HepG2 (cell line): Measurements from ENCODE around the gene HINT2. TPM values are rescaled to one million over a fixed set of nuclear protein-coding genes. Genes with fewer than 3 reads are reported as not detected.

Source experiments
- CREB1 ChIP-seq, 2 experiments: fragments of 450-650 bp in 1 of 2; IDR thresholded peaks; 2 replicates each; pipeline ENCODE4 v1.6.1; 2016 to 2017; ENCODE audit warnings: control low read depth in 1 of 2, mild to moderate bottlenecking in 1 of 2, missing compliant biosample characterization in 1 of 2, missing genetic modification characterization in 1 of 2
- FIP1L1 ChIP-seq: fragments of 200-400 bp; formaldehyde crosslinking; IDR thresholded peaks from 2 replicates; pipeline ENCODE4 v1.6.1; 2018; ENCODE audit warnings: low read depth, mild to moderate bottlenecking, low read length, moderate library complexity, borderline replicate concordance; ENCODE audit not compliant: insufficient read depth
- FOXA3 ChIP-seq: IDR thresholded peaks from 2 replicates; pipeline ENCODE4 v1.6.1; 2016; ENCODE audit warnings: missing genetic modification reagents, missing compliant biosample characterization
- FOXO1 ChIP-seq: sonication (generic); formaldehyde crosslinking; IDR thresholded peaks from 2 replicates; pipeline ENCODE4 v1.4.0; 2020; ENCODE audit warnings: missing genetic modification reagents
- FOXP1 ChIP-seq, 2 experiments: fragments of 450-650 bp in 1 of 2; IDR thresholded peaks; 2 replicates each; pipeline ENCODE4 v1.6.1; 2017 to 2018; ENCODE audit warnings: antibody characterized with exemption in 1 of 2
- HNF4A ChIP-seq: sonication (generic); formaldehyde crosslinking; IDR thresholded peaks from 2 replicates; pipeline ENCODE4 v1.4.0; 2020; ENCODE audit warnings: missing genetic modification reagents
- IRX3 ChIP-seq: sonication (generic); formaldehyde crosslinking; IDR thresholded peaks from 2 replicates; pipeline ENCODE4 v1.8.1; 2023; ENCODE audit warnings: mild to moderate bottlenecking, low read depth, missing genetic modification reagents, borderline replicate concordance
- KDM5A ChIP-seq: fragments of 200-600 bp; sonication (generic); IDR thresholded peaks from 2 replicates; pipeline ENCODE4 v1.7.0; 2018; ENCODE audit warnings: antibody characterized with exemption, mild to moderate bottlenecking, low read length, borderline replicate concordance
- NR2F6 ChIP-seq, 2 experiments: IDR thresholded peaks; 2 replicates each; pipeline ENCODE4 v1.6.1; 2016; ENCODE audit warnings: antibody characterized with exemption in 1 of 2, mild to moderate bottlenecking in 1 of 2
- PRMT3 ChIP-seq: sonication (generic); formaldehyde crosslinking; IDR thresholded peaks from 2 replicates; pipeline ENCODE4 v1.8.1; 2022; ENCODE audit warnings: low read depth, mild to moderate bottlenecking, moderate library complexity, missing genetic modification reagents, borderline replicate concordance
- TOE1 ChIP-seq: sonication (generic); formaldehyde crosslinking; IDR thresholded peaks from 2 replicates; pipeline ENCODE4 v1.4.0; 2020; ENCODE audit warnings: mild to moderate bottlenecking, missing genetic modification reagents
- ZNF101 ChIP-seq: sonication (generic); formaldehyde crosslinking; IDR thresholded peaks from 2 replicates; pipeline ENCODE4 v1.4.0; 2020; ENCODE audit warnings: mild to moderate bottlenecking, low read depth, missing genetic modification reagents, borderline replicate concordance
- ZNF180 ChIP-seq: sonication (generic); formaldehyde crosslinking; IDR thresholded peaks from 2 replicates; pipeline ENCODE4 v1.4.0; 2020; ENCODE audit warnings: low read depth, missing genetic modification reagents, borderline replicate concordance
- ZNF333 ChIP-seq: sonication (generic); formaldehyde crosslinking; IDR thresholded peaks from 2 replicates; pipeline ENCODE4 v1.4.0; 2020; ENCODE audit warnings: mild to moderate bottlenecking, missing genetic modification reagents, borderline replicate concordance
- ZNF350 ChIP-seq: sonication (generic); formaldehyde crosslinking; IDR thresholded peaks from 2 replicates; pipeline ENCODE4 v1.4.0; 2020; ENCODE audit warnings: mild to moderate bottlenecking, low read depth, missing genetic modification reagents, borderline replicate concordance
- ZNF430 ChIP-seq: sonication (generic); formaldehyde crosslinking; IDR thresholded peaks from 2 replicates; pipeline ENCODE4 v1.9.0; 2021; ENCODE audit warnings: mild to moderate bottlenecking, missing genetic modification reagents
- ZNF441 ChIP-seq: sonication (generic); formaldehyde crosslinking; IDR thresholded peaks from 2 replicates; pipeline ENCODE4 v1.7.0; 2021; ENCODE audit warnings: missing genetic modification reagents, borderline replicate concordance
- ZNF501 ChIP-seq: sonication (generic); formaldehyde crosslinking; IDR thresholded peaks from 2 replicates; pipeline ENCODE4 v1.5.1; 2020; ENCODE audit warnings: mild to moderate bottlenecking, moderate library complexity, missing genetic modification reagents
- ZNF572 ChIP-seq: sonication (generic); formaldehyde crosslinking; IDR thresholded peaks from 2 replicates; pipeline ENCODE4 v1.5.1; 2020; ENCODE audit warnings: mild to moderate bottlenecking, missing genetic modification reagents
- ZNF577 ChIP-seq: sonication (generic); formaldehyde crosslinking; IDR thresholded peaks from 2 replicates; pipeline ENCODE4 v1.4.0; 2020; ENCODE audit warnings: mild to moderate bottlenecking, low read depth, missing genetic modification reagents, borderline replicate concordance
- ZNF605 ChIP-seq: sonication (generic); formaldehyde crosslinking; IDR thresholded peaks from 2 replicates; pipeline ENCODE4 v1.8.0; 2022; ENCODE audit warnings: mild to moderate bottlenecking, missing genetic modification reagents
- ZNF619 ChIP-seq: sonication (generic); formaldehyde crosslinking; IDR thresholded peaks from 2 replicates; pipeline ENCODE4 v1.4.0; 2020; ENCODE audit warnings: mild to moderate bottlenecking, missing genetic modification reagents
- ZNF652 ChIP-seq: IDR thresholded peaks from 2 replicates; pipeline ENCODE4 v1.6.1; 2016; ENCODE audit warnings: low read depth, borderline replicate concordance
- polyA plus RNA-seq, 8 experiments: library from polyadenylated mRNA; depleted of rRNA in 3 of 8; stranded (reverse) in 7 of 8; unstranded in 1 of 8; fragments of >200 nt; fragmentation: Illumina TruSeq in 4 of 8; extraction: Trizol in 4 of 8; gene quantifications; 2 replicates each; pipeline versions ENCODE4 v1.2.1 to v1.2.3, GENCODE V29; 2011 to 2016; ENCODE audit warnings: low read depth in 4 of 8, missing spikeins in 1 of 8, mixed read lengths in 1 of 8; ENCODE audit not compliant: insufficient read depth in 1 of 8
- total RNA-seq, 5 experiments: library from RNA; depleted of rRNA; stranded (reverse); fragments of >200 nt; fragmentation: Illumina TruSeq; extraction: Trizol; gene quantifications; 2 replicates each; pipeline ENCODE4 v1.2.3, GENCODE V29; 2016; ENCODE audit warnings: low read depth in 1 of 5
- TF ChIP-seq, protein P1 (sequence below): sonication (generic); formaldehyde crosslinking; IDR thresholded peaks from 2 replicates; pipeline ENCODE4 v1.4.0; 2020; ENCODE audit warnings: missing genetic modification reagents; ENCODE audit errors: not compliant biosample characterization
- TF ChIP-seq, protein P2 (sequence below): sonication (generic); IDR thresholded peaks from 2 replicates; pipeline ENCODE4 v1.6.1; 2016; ENCODE audit warnings: low read depth, borderline replicate concordance
- TF ChIP-seq, protein P3 (sequence below): IDR thresholded peaks from 2 replicates; pipeline ENCODE4 v1.6.1; 2016; ENCODE audit warnings: missing genetic modification reagents, missing compliant biosample characterization
- TF ChIP-seq, protein P4 (sequence below): sonication (generic); formaldehyde crosslinking; IDR thresholded peaks from 2 replicates; pipeline ENCODE4 v1.4.0; 2020; ENCODE audit warnings: mild to moderate bottlenecking, missing genetic modification reagents

The HINT2 gene
- total and polyA plus RNA-seq, 2 of the 13 experiments (the other 11 are each of a cell fraction or from before 2014, with no cell fraction given) = 37.9 to 56.2 TPM

DNA sequence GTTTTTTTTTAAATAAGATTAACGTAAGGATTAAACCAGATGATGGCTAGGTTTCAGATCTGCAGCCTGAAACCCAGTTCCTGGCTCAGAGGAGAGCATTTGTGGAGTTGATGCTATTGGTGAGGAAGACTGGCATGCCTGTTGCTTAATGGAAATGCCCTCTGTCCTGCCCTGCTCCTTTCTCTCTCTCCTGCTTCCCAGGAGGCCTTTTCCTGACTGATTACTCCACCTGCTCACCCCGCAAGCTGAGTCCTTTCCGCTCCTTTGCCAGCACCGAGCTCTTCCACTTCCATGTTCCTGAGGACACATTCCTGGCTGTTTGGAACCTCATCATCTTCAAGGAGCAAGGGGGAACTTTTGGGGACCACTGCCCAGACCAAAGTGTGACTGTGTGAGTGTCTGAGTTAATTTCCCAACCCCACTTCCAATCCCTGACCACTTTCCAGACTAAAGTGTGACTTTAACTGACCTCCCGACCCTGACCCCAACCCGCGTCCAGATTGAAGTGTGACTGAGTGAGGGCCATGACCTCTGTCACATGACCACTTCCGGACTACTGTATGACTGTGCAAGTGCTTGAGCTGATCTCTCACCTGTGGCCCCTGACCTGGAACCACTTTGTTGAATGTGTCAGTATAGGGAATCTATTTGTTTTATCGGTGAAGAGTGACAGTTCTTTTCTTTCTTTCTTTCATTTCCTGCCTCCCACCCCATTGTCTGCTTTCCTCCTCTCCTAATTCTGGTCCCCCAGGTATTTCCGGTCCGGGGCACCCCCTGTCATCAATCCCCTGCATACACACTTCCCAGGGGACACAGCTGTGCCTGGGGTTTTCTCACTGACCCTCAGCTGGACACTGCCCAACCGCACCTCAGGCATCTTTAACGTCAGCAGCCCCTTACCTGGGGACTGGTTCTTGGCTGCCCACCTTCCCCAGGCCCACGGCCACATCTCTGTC lies 19.7 kb upstream of the HINT2 start (continued):
- TF ChIP-seq CREB1 (IDR thresholded peaks at IDR 0.05) = peak; percentile 49
- TF ChIP-seq CREB1 (CRISPR knock-in tag; IDR thresholded peaks at IDR 0.05) = no peak
- TF ChIP-seq ZNF180 (CRISPR knock-in tag) = no peak
- TF ChIP-seq FOXP1 (IDR thresholded peaks at IDR 0.05) = no peak
- 0 out of 2 replicates have a peak, but pooled peaks have one; percentile 15 for TF ChIP-seq FOXP1 (CRISPR knock-in tag; IDR thresholded peaks at IDR 0.05)
- TF ChIP-seq ZNF605 (CRISPR knock-in tag) = peak; percentile 37; the same call in 1 of the 2 replicates
- TF ChIP-seq ZNF652 = no peak
- TF ChIP-seq FIP1L1 = no peak
- TF ChIP-seq, protein P1, sequence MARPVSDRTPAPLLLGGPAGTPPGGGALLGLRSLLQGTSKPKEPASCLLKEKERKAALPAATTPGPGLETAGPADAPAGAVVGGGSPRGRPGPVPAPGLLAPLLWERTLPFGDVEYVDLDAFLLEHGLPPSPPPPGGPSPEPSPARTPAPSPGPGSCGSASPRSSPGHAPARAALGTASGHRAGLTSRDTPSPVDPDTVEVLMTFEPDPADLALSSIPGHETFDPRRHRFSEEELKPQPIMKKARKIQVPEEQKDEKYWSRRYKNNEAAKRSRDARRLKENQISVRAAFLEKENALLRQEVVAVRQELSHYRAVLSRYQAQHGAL (CRISPR knock-in tag) = no peak
- TF ChIP-seq IRX3 (CRISPR knock-in tag) = no peak
- TF ChIP-seq ZNF572 = peak; percentile 80; the same call in 1 of the 2 replicates
- no peak for TF ChIP-seq ZNF333 (CRISPR knock-in tag)
- no peak for TF ChIP-seq ZNF101 (CRISPR knock-in tag)
- TF ChIP-seq ZNF350 (CRISPR knock-in tag) = 0 out of 2 replicates have a peak, but pooled peaks have one; percentile 52
- TF ChIP-seq ZNF430 (CRISPR knock-in tag) = peak; percentile 54; the same call in 1 of the 2 replicates
- TF ChIP-seq, protein P2, sequence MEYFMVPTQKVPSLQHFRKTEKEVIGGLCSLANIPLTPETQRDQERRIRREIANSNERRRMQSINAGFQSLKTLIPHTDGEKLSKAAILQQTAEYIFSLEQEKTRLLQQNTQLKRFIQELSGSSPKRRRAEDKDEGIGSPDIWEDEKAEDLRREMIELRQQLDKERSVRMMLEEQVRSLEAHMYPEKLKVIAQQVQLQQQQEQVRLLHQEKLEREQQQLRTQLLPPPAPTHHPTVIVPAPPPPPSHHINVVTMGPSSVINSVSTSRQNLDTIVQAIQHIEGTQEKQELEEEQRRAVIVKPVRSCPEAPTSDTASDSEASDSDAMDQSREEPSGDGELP = no peak
- no peak for TF ChIP-seq ZNF441 (CRISPR knock-in tag)
- TF ChIP-seq, protein P3, sequence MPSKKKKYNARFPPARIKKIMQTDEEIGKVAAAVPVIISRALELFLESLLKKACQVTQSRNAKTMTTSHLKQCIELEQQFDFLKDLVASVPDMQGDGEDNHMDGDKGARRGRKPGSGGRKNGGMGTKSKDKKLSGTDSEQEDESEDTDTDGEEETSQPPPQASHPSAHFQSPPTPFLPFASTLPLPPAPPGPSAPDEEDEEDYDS = no peak
- TF ChIP-seq ZNF501 (CRISPR knock-in tag) = peak; percentile 54; the same call in 1 of the 2 replicates
- TF ChIP-seq FOXA3 (CRISPR knock-in tag) = peak; percentile 26
- TF ChIP-seq HNF4A (CRISPR knock-in tag) = peak; percentile 73
- TF ChIP-seq TOE1 = no peak
- no peak for TF ChIP-seq FOXO1 (CRISPR knock-in tag)
- no peak for TF ChIP-seq KDM5A
- no peak for TF ChIP-seq ZNF619 (CRISPR knock-in tag)
- no peak for TF ChIP-seq ZNF577
- TF ChIP-seq PRMT3 = no peak
- TF ChIP-seq NR2F6 (IDR thresholded peaks at IDR 0.05) = peak; percentile 97
- TF ChIP-seq NR2F6 (CRISPR knock-in tag; IDR thresholded peaks at IDR 0.05) = peak; percentile 97
- TF ChIP-seq, protein P4, sequence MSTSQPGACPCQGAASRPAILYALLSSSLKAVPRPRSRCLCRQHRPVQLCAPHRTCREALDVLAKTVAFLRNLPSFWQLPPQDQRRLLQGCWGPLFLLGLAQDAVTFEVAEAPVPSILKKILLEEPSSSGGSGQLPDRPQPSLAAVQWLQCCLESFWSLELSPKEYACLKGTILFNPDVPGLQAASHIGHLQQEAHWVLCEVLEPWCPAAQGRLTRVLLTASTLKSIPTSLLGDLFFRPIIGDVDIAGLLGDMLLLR = no peak
